HEK293 (cell line): ENCODE data around the gene LMO3.

ENCODE experiments used
- MEIS1 ChIP-seq: sonication (generic); formaldehyde crosslinking; IDR thresholded peaks from 2 replicates; pipeline ENCODE4 v1.8.1; 2022; ENCODE audit warnings: missing genetic modification reagents, mild to moderate bottlenecking, borderline replicate concordance
- ZBTB7A ChIP-seq: fragments of 450-650 bp; formaldehyde crosslinking; IDR thresholded peaks from 2 replicates; pipeline ENCODE4 v1.5.1; 2016; ENCODE audit warnings: low read depth, missing biosample characterization, missing genetic modification characterization
- ZNF626 ChIP-seq: fragments of 450-650 bp; sonication (Bioruptor Pico); formaldehyde crosslinking; IDR thresholded peaks from 2 replicates; pipeline ENCODE4 v1.5.1; 2018; ENCODE audit warnings: missing biosample characterization, missing genetic modification characterization, inconsistent platforms
- ZNF660 ChIP-seq: fragments of 450-650 bp; IDR thresholded peaks from 2 replicates; pipeline ENCODE4 v1.5.1; 2018; ENCODE audit warnings: missing biosample characterization, mild to moderate bottlenecking, missing genetic modification characterization
- TF ChIP-seq, protein P1 (sequence below): fragments of 450-650 bp; formaldehyde crosslinking; IDR thresholded peaks from 2 replicates; pipeline ENCODE4 v1.5.1; 2016; ENCODE audit warnings: missing biosample characterization, missing genetic modification characterization

DNA sequence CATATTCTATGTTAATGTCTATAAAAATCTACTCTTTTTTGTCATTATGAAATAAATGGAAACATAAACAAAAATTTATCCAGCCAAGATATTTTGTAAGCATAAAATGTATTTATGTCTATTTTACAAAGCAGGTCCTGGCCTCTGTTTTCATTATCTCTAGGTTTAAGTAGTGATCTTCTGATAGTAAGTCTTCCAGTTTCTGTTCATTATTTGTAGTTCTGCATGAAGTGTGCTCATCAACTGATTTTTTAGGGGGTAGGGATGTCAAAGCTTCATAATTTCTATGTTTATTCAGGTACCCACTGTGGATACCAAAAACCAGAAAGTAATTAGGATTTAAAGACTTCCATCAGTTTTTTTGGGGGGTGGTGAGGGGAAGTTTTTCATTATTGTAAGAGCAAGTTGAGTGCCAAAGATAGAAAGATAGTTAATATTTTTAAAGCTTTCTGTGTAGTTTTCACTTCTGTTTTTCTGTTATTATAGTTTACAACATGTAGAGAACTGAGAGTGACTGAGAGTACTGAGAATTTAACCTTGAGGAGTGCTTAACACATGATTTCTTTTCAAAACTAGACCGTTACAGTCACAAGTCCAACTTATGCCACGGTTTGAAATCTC, 30.6 kb upstream of the LMO3 start:
- TF ChIP-seq, protein P1, sequence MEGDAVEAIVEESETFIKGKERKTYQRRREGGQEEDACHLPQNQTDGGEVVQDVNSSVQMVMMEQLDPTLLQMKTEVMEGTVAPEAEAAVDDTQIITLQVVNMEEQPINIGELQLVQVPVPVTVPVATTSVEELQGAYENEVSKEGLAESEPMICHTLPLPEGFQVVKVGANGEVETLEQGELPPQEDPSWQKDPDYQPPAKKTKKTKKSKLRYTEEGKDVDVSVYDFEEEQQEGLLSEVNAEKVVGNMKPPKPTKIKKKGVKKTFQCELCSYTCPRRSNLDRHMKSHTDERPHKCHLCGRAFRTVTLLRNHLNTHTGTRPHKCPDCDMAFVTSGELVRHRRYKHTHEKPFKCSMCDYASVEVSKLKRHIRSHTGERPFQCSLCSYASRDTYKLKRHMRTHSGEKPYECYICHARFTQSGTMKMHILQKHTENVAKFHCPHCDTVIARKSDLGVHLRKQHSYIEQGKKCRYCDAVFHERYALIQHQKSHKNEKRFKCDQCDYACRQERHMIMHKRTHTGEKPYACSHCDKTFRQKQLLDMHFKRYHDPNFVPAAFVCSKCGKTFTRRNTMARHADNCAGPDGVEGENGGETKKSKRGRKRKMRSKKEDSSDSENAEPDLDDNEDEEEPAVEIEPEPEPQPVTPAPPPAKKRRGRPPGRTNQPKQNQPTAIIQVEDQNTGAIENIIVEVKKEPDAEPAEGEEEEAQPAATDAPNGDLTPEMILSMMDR (tag by site-specific recombination): no peak
- TF ChIP-seq ZNF660 (tag by site-specific recombination): no peak
- TF ChIP-seq MEIS1 (CRISPR knock-in tag): no peak
- no peak for TF ChIP-seq ZNF626 (tag by site-specific recombination)
- TF ChIP-seq ZBTB7A (tag by site-specific recombination): no peak
